Activated CD4-positive, alpha-beta T cell treated with anti-CD3 and anti-CD28 coated beads, Interleukin-2, amount 10 ng/mL, durations not matched to agents 7 days and 5 days (primary cell): Measurements from ENCODE around the gene FPR1. TPM values are rescaled to one million over a fixed set of nuclear protein-coding genes. Genes with fewer than 3 reads are reported as not detected.

Experiments used
- CTCF ChIA-PET: fragments of 350-600 bp; sonication (Branson Sonifier 250); formaldehyde crosslinking; loops from one replicate; lab custom pipeline; 2021; ENCODE audit warnings: antibody characterized with exemption; lab: Charles Lee
- POLR2A ChIA-PET: fragments of 350-600 bp; sonication (Branson Sonifier 250); formaldehyde crosslinking; loops from one replicate; lab custom pipeline; 2021; ENCODE audit warnings: antibody characterized with exemption; lab: Charles Lee
- DNase-seq: peaks from one replicate; pipeline ENCODE4 v3.0.0-alpha.2; 2020
- H3K27ac Mint-ChIP-seq: one replicate; pipeline ENCODE4 v1.8.0; 2021; ENCODE audit warnings: mild to moderate bottlenecking, moderate library complexity, mixed read lengths
- H3K27me3 Mint-ChIP-seq: one replicate; pipeline ENCODE4 v1.8.0; 2021; ENCODE audit warnings: mixed read lengths
- H3K36me3 Mint-ChIP-seq: one replicate; pipeline ENCODE4 v1.8.0; 2021; ENCODE audit warnings: low read depth, mixed read lengths
- H3K4me1 Mint-ChIP-seq: one replicate; pipeline ENCODE4 v1.8.0; 2021; ENCODE audit warnings: mixed read lengths
- H3K4me3 Mint-ChIP-seq: one replicate; pipeline ENCODE4 v1.8.0; 2021; ENCODE audit warnings: mild to moderate bottlenecking, moderate library complexity, mixed read lengths
- H3K9me3 Mint-ChIP-seq: one replicate; pipeline ENCODE4 v1.8.0; 2021; ENCODE audit warnings: mixed read lengths
- total RNA-seq, 2 experiments: library from RNA; stranded (reverse); gene quantifications; one replicate each; pipeline ENCODE4 v1.2.3, GENCODE V29; 2021

Gene FPR1
- total RNA-seq, 2 experiments from 2014 or later, result not detected

- H3K27ac Mint-ChIP-seq, result no peak overlapping the region
- peaks cover 31% of the 10 kb centered on the region for H3K4me1 Mint-ChIP-seq
- CTCF ChIA-PET, result no interaction called here
These were observed 45.4 kb downstream of the FPR1 start for GRCh38 chr19:51706296-51706695.

GRCh38 chr19:51704626-51705025, 47.1 kb downstream of the FPR1 start:
- H3K27ac Mint-ChIP-seq, result peak overlapping the region; percentile 93
- peaks cover 27% of the 10 kb centered on the region for H3K36me3 Mint-ChIP-seq
- POLR2A ChIA-PET, result no interaction called here
- DNase-seq, result no peak
- CTCF ChIA-PET, result interaction anchor here (0.6 to 0.8 kb wide), 3 partner anchors 24 to 245 kb away, joined by 3 to 4 read pairs (median 3); no protein-coding TSS in a partner anchor
- peaks cover 31% of the 10 kb centered on the region for H3K4me1 Mint-ChIP-seq
- H3K9me3 Mint-ChIP-seq, result peaks cover 5% of the 10 kb centered on the region
- peaks cover 7% of the 10 kb centered on the region for H3K27me3 Mint-ChIP-seq
- peak overlapping the region; percentile 89 for H3K4me3 Mint-ChIP-seq

More at GRCh38 chr19:51706296-51706695, 45.4 kb downstream of the FPR1 start:
- peaks cover 27% of the 10 kb centered on the region for H3K36me3 Mint-ChIP-seq
- peak overlapping the region; percentile 25 for H3K4me3 Mint-ChIP-seq
- peaks cover 17% of the 10 kb centered on the region for H3K27me3 Mint-ChIP-seq
- POLR2A ChIA-PET, result no interaction called here
- H3K9me3 Mint-ChIP-seq, result peaks cover 5% of the 10 kb centered on the region
- DNase-seq, result no peak

- H3K36me3 Mint-ChIP-seq, result peaks cover 27% of the 10 kb centered on the region
- POLR2A ChIA-PET, result no interaction called here
- H3K27ac Mint-ChIP-seq, result peak overlapping the region; percentile 93
- CTCF ChIA-PET, result interaction anchor here (0.6 to 1.4 kb wide), 6 partner anchors 20 to 534 kb away, joined by 3 to 4 read pairs (median 3); no protein-coding TSS in a partner anchor
- H3K9me3 Mint-ChIP-seq, result peaks cover 5% of the 10 kb centered on the region
- peak; percentile 96 for DNase-seq
- H3K4me1 Mint-ChIP-seq, result peaks cover 31% of the 10 kb centered on the region
- H3K4me3 Mint-ChIP-seq, result peak overlapping the region; percentile 89
- H3K27me3 Mint-ChIP-seq, result peaks cover 6% of the 10 kb centered on the region
These were observed 47.8 kb downstream of the FPR1 start for GRCh38 chr19:51703575-51704515.

GRCh38 chr19:51702825-51703574, 48.7 kb downstream of the FPR1 start:
- Mint-ChIP-seq H3K4me3 (peak overlapping the region; percentile 89), H3K9me3 (peaks cover 5% of the 10 kb centered on the region), H3K27ac (peak overlapping the region; percentile 66), H3K27me3 (peaks cover 6% of the 10 kb centered on the region), H3K4me1 (peaks cover 31% of the 10 kb centered on the region), H3K36me3 (peaks cover 27% of the 10 kb centered on the region)
- DNase-seq, result no peak
- POLR2A ChIA-PET, result no interaction called here
- CTCF ChIA-PET, result interaction anchor here (1.1 to 1.4 kb wide), 3 partner anchors 19 to 535 kb away, joined by 3 read pairs; no protein-coding TSS in a partner anchor

GRCh38 chr19:51702103-51702824, 49.4 kb downstream of the FPR1 start:
- H3K27ac Mint-ChIP-seq, result peak overlapping the region; percentile 50
- DNase-seq, result peak; percentile 27
- peaks cover 6% of the 10 kb centered on the region for H3K27me3 Mint-ChIP-seq
- H3K4me3 Mint-ChIP-seq, result peak overlapping the region; percentile 89
- POLR2A ChIA-PET, result no interaction called here
- H3K36me3 Mint-ChIP-seq, result peaks cover 23% of the 10 kb centered on the region
- CTCF ChIA-PET, result interaction anchor here (1.4 kb wide), 1 partner anchor 19 kb away, joined by 3 read pairs; no protein-coding TSS in a partner anchor
- H3K4me1 Mint-ChIP-seq, result peaks cover 31% of the 10 kb centered on the region
- peaks cover 5% of the 10 kb centered on the region for H3K9me3 Mint-ChIP-seq

- Mint-ChIP-seq H3K9me3 (peaks cover 5% of the 10 kb centered on the region), H3K27me3 (peaks cover 6% of the 10 kb centered on the region), H3K36me3 (peaks cover 18% of the 10 kb centered on the region), H3K4me1 (peaks cover 31% of the 10 kb centered on the region), H3K27ac (no peak overlapping the region), H3K4me3 (no peak overlapping the region)
- ChIA-PET CTCF (no interaction called here), POLR2A (no interaction called here)
- DNase-seq, result no peak
These were observed 50.1 kb downstream of the FPR1 start for GRCh38 chr19:51701468-51702100.

- Mint-ChIP-seq H3K36me3 (no peaks in the 10 kb centered on the region), H3K27me3 (peaks cover 6% of the 10 kb centered on the region), H3K4me1 (peaks cover 15% of the 10 kb centered on the region), H3K9me3 (peaks cover 3% of the 10 kb centered on the region), H3K27ac (no peak overlapping the region), H3K4me3 (no peak overlapping the region)
- POLR2A ChIA-PET, result interaction anchor here (0.6 kb wide), 1 partner anchor 236 kb away, joined by 3 read pairs; no protein-coding TSS in a partner anchor
- CTCF ChIA-PET, result no interaction called here
- no peak for DNase-seq
These were observed 52.5 kb downstream of the FPR1 start for GRCh38 chr19:51699170-51699569.

- no peaks in the 10 kb centered on the region for H3K36me3 Mint-ChIP-seq
- DNase-seq, result no peak
- H3K27ac Mint-ChIP-seq, result no peak overlapping the region
- H3K4me1 Mint-ChIP-seq, result peaks cover 10% of the 10 kb centered on the region
- POLR2A ChIA-PET, result interaction anchor here (0.6 kb wide), 1 partner anchor 235 kb away, joined by 3 read pairs; no protein-coding TSS in a partner anchor
- no peak overlapping the region for H3K4me3 Mint-ChIP-seq
- CTCF ChIA-PET, result no interaction called here
- peaks cover 3% of the 10 kb centered on the region for H3K9me3 Mint-ChIP-seq
- H3K27me3 Mint-ChIP-seq, result peaks cover 6% of the 10 kb centered on the region
These were observed 53.4 kb downstream of the FPR1 start for GRCh38 chr19:51698296-51698695.

- Mint-ChIP-seq H3K9me3 (no peaks in the 10 kb centered on the region), H3K36me3 (no peaks in the 10 kb centered on the region), H3K27me3 (no peaks in the 10 kb centered on the region), H3K4me3 (no peak overlapping the region), H3K4me1 (peaks cover 3% of the 10 kb centered on the region), H3K27ac (no peak overlapping the region)
- ChIA-PET CTCF (interaction anchor here (0.6 kb wide), 1 partner anchor 790 kb away, joined by 3 read pairs; no protein-coding TSS in a partner anchor), POLR2A (interaction anchor here (0.6 kb wide), 1 partner anchor 20 kb away, joined by 5 read pairs; no protein-coding TSS in a partner anchor)
- no peak for DNase-seq
These were observed 54.4 kb downstream of the FPR1 start for GRCh38 chr19:51697169-51697776.

GRCh38 chr19:51696606-51697005, 55.1 kb downstream of the FPR1 start:
- H3K4me1 Mint-ChIP-seq, result peaks cover 5% of the 10 kb centered on the region
- POLR2A ChIA-PET, result no interaction called here
- H3K27ac Mint-ChIP-seq, result no peak overlapping the region
- CTCF ChIA-PET, result no interaction called here
- no peak for DNase-seq
- H3K9me3 Mint-ChIP-seq, result no peaks in the 10 kb centered on the region
- no peaks in the 10 kb centered on the region for H3K36me3 Mint-ChIP-seq
- no peaks in the 10 kb centered on the region for H3K27me3 Mint-ChIP-seq
- H3K4me3 Mint-ChIP-seq, result no peak overlapping the region
